Stimulated activated memory B cell treated with anti-CD40 and anti-IgM and Interleukin-4, amounts not matched to agents 10 μg/mL and 1 μg/mL and 100 μg/mL, for 72 hours (primary cell): ENCODE data around the gene HMGXB4.

Experiments
- ATAC-seq: fragments of 150-1000 bp; cut with Tn5 transposase; 2 replicates; pipeline ENCODE4 v1.10.0; 2021
- H3K27ac Mint-ChIP-seq: one replicate; pipeline ENCODE4 v1.8.0; 2022; ENCODE audit warnings: mild to moderate bottlenecking, mixed read lengths
- H3K27me3 Mint-ChIP-seq: one replicate; pipeline ENCODE4 v1.8.0; 2022; ENCODE audit warnings: mixed read lengths
- H3K36me3 Mint-ChIP-seq: one replicate; pipeline ENCODE4 v1.8.0; 2022; ENCODE audit warnings: mixed read lengths
- H3K4me1 Mint-ChIP-seq: one replicate; pipeline ENCODE4 v1.8.0; 2022; ENCODE audit warnings: mixed read lengths
- H3K4me3 Mint-ChIP-seq: one replicate; pipeline ENCODE4 v1.8.0; 2022; ENCODE audit warnings: mild to moderate bottlenecking, moderate library complexity, mixed read lengths
- H3K9me3 Mint-ChIP-seq: one replicate; pipeline ENCODE4 v1.8.0; 2022; ENCODE audit warnings: mixed read lengths

HMGXB4 gene, protein sequence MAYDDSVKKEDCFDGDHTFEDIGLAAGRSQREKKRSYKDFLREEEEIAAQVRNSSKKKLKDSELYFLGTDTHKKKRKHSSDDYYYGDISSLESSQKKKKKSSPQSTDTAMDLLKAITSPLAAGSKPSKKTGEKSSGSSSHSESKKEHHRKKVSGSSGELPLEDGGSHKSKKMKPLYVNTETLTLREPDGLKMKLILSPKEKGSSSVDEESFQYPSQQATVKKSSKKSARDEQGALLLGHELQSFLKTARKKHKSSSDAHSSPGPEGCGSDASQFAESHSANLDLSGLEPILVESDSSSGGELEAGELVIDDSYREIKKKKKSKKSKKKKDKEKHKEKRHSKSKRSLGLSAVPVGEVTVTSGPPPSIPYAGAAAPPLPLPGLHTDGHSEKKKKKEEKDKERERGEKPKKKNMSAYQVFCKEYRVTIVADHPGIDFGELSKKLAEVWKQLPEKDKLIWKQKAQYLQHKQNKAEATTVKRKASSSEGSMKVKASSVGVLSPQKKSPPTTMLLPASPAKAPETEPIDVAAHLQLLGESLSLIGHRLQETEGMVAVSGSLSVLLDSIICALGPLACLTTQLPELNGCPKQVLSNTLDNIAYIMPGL

DNA sequence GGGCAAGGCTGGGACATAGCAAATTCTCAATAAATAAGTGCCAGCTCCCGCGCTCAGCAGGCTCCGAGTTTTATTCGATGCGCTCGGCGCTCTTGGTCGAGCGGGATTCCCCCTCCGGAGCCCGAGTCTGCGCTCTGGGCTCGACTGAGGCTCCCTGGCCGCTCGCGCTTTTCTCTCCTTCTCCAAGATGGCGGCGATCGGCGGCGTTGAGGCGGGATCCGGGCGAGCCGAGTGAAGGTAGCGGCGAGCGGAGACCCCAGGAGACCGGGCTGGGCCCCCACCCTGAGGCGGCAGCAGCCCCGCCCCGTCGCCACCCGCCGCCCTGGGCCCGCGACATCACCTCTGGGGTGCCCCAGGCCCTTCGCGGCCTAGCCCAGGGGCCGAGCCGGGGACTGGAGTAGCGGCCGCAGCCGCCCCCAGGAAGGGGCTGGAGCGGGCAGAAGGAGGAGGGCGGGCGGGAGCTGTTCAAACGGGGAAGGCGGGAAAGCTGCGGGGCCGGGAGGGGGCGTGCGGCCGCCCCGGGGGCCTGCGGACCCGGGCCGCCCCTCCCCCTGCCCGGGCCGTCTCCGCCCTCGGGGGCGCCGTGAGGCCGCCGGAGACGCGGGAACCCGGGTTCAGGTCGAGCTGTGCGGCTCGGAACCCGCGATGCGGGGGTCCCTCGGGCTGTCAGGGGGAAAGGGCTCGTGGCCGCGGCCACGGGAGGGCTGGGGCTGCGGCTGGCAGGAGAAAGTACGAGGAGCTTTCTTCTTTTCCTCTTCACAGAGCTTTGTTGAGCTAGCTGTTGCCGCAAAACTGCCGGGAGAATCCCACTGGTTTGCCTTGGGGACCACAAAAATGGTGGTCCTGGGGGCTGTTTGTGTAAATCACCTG lies at the start of gene HMGXB4:
Gene HMGXB4 (plus strand): TSS at position 173 of the 870 bp plus-strand sequence. CDS start 4,898 bp downstream, outside the sequence.
- H3K27me3 Mint-ChIP-seq, result no peaks in the 10 kb centered on the region
- H3K4me1 Mint-ChIP-seq, result peaks cover 27% of the 10 kb centered on the region
- H3K36me3 Mint-ChIP-seq, result peaks cover 18% of the 10 kb centered on the region
- H3K4me3 Mint-ChIP-seq, result peak within 1 kb of the TSS; percentile 91
- H3K9me3 Mint-ChIP-seq, result no peaks in the 10 kb centered on the region
- peak; percentile 94 for ATAC-seq
- peak within 1 kb of the TSS; percentile 92 for H3K27ac Mint-ChIP-seq

DNA sequence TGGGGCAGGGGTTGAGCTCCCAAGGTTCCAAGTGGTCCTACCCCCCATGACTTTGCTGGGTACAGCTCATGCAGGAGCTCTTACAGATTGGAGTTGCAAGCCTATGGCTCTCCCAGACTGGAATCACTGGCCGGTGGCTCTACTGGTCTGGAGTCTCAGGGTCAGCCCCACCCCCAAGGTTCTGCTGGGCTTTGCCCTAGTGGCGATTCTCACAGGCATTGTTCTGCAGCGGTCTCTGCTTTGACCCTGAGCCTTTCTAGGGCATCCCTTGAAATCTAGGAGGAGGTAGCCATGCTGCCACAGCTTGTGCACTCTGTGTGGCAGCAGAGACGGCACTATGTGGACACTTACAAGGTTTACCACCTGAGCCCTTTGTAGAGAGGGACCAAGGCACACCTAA lies 49.3 kb upstream of the HMGXB4 start:
- H3K36me3 Mint-ChIP-seq, result no peaks in the 10 kb centered on the region

DNA sequence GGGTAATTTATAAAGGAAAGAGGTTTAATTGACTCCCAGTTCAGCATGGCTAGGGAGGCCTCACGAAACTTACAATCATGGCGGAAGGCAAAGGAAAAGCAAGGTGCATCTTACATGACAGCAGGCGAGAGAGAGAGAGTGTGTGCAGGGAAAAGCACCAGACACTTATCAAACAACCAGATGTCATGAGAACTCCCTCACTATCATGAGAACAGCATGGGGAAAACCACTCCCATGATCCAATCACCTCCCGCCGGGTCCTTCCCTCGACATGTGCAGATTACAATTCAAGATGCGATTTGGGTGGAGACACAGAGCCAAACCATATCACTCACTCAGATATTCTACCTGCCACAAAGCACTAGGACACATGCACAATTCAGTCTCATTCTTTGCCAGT lies 48.1 kb upstream of the HMGXB4 start:
- ATAC-seq, result no peak
- no peaks in the 10 kb centered on the region for H3K36me3 Mint-ChIP-seq
- no peak overlapping the region for H3K27ac Mint-ChIP-seq
- H3K27me3 Mint-ChIP-seq, result peaks cover 18% of the 10 kb centered on the region
- peaks cover 5% of the 10 kb centered on the region for H3K9me3 Mint-ChIP-seq
- no peaks in the 10 kb centered on the region for H3K4me1 Mint-ChIP-seq
- no peak overlapping the region for H3K4me3 Mint-ChIP-seq

More for the DNA sequence above, 49.3 kb upstream of the HMGXB4 start:
- Mint-ChIP-seq H3K27ac (no peak overlapping the region), H3K4me3 (no peak overlapping the region), H3K27me3 (peaks cover 18% of the 10 kb centered on the region), H3K4me1 (no peaks in the 10 kb centered on the region), H3K9me3 (no peaks in the 10 kb centered on the region)
- no peak for ATAC-seq

DNA sequence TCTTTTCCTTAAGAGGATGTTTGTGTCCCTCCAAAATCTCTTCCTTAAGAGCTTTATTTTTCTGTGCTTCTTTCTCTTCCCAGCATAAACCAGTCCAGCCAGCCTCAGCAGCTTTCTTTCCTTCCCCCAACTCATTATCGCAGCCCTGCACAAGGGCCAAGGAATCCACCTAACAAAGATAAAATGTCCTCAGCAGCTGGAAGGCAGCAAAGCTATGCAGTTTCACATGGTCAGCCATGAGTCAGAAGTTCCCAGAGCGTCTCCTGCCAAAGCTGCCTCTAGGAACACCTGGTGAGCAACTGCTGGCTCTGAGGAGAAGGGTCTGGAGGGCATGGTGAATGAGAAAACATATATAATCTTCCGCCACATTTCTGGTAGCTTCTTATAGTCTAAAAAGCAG lies 45.3 kb upstream of the HMGXB4 start:
- no peaks in the 10 kb centered on the region for H3K36me3 Mint-ChIP-seq
- H3K27me3 Mint-ChIP-seq, result peaks cover 18% of the 10 kb centered on the region
- H3K4me3 Mint-ChIP-seq, result no peak overlapping the region
- H3K27ac Mint-ChIP-seq, result no peak overlapping the region
- no peaks in the 10 kb centered on the region for H3K4me1 Mint-ChIP-seq
- peaks cover 6% of the 10 kb centered on the region for H3K9me3 Mint-ChIP-seq
- ATAC-seq, result no peak

DNA sequence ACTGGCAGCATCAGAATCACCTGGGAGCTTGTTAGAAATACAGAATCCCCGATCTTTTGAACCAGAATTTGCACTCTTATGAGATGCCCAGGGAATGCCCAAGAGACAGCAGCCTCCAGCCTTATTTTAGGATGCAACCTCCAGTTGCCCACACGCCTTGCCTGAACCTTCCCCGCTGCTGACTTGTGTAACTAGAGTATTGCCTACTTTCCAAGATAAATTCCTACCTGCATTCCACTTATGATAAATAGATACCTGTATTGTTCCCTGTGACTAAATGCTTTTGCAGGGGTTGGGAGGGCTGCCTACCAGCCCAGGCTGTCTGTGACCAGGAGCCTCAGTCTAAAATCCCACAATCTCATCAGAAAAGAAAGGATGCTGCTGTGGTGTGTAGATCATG lies 44.3 kb upstream of the HMGXB4 start:
- ATAC-seq, result no peak
- H3K4me1 Mint-ChIP-seq, result no peaks in the 10 kb centered on the region
- H3K27me3 Mint-ChIP-seq, result peaks cover 11% of the 10 kb centered on the region
- no peak overlapping the region for H3K4me3 Mint-ChIP-seq
- H3K36me3 Mint-ChIP-seq, result no peaks in the 10 kb centered on the region
- H3K9me3 Mint-ChIP-seq, result peaks cover 6% of the 10 kb centered on the region
- no peak overlapping the region for H3K27ac Mint-ChIP-seq

DNA sequence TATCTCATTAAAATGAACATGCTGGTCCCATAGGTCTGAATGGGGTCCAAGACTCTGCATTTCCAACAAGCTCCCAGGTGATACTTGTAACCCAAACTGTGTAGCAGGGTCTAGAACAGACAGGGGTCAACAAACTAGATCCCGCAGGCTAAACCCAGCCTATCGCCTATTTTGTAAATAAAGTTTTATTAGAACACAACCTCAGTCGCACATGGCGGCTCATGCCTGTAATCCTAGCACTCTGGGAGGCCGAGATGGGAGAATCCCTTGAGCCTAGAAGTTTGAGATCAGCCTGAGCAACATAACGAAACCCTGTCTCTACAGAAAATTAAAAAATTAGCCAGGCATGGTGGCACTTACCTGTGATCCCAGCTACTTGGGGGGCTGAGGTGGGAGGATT lies 42.3 kb upstream of the HMGXB4 start:
- H3K27me3 Mint-ChIP-seq, result peaks cover 11% of the 10 kb centered on the region
- ATAC-seq, result no peak
- no peak overlapping the region for H3K4me3 Mint-ChIP-seq
- H3K9me3 Mint-ChIP-seq, result peaks cover 6% of the 10 kb centered on the region
- no peak overlapping the region for H3K27ac Mint-ChIP-seq
- no peaks in the 10 kb centered on the region for H3K4me1 Mint-ChIP-seq
- no peaks in the 10 kb centered on the region for H3K36me3 Mint-ChIP-seq

DNA sequence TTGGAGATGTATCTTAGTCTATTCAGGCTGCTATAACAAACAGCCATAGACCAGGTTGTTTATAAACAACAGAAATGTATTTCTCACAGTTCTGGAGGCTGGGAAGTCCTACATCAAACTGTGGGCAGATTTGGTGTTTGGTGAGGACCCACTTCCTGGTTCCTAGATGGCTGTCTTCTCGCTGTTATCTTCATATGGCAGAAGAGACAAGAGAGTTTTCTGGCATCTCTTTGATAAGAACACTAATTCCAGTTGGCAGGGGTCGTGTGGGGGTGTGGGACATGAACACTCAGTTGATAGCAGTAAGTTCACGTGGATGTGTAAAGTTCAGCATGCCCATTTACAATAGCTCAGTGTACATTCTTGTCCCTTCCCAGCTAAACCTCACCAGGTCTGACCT lies 41.3 kb upstream of the HMGXB4 start:
- H3K4me1 Mint-ChIP-seq, result no peaks in the 10 kb centered on the region
- H3K9me3 Mint-ChIP-seq, result peaks cover 6% of the 10 kb centered on the region
- peaks cover 7% of the 10 kb centered on the region for H3K27me3 Mint-ChIP-seq
- no peak for ATAC-seq
- no peak overlapping the region for H3K4me3 Mint-ChIP-seq
- H3K36me3 Mint-ChIP-seq, result no peaks in the 10 kb centered on the region
- no peak overlapping the region for H3K27ac Mint-ChIP-seq

DNA sequence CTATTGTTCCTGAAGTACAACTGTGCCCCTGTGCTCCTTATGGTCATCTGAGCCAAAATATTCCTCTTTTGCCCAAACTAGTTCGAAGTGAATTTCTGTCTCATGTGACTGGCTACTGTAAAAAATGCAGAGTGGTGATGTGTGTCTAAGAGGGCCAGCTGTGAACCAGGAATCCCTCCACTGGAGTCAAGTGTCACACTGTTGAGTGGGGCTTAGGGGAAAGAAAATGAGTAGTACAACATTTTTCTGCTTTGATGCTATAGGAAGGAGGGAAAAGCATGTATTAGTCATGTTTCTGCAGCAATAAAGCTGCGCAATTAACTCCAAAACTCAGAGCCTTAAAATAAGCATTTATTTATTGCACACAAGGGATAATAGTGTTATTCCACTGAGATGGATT lies 39.8 kb upstream of the HMGXB4 start:
- Mint-ChIP-seq H3K36me3 (no peaks in the 10 kb centered on the region), H3K27me3 (peaks cover 4% of the 10 kb centered on the region), H3K27ac (no peak overlapping the region), H3K4me3 (no peak overlapping the region), H3K4me1 (no peaks in the 10 kb centered on the region), H3K9me3 (peaks cover 6% of the 10 kb centered on the region)
- ATAC-seq, result no peak

DNA sequence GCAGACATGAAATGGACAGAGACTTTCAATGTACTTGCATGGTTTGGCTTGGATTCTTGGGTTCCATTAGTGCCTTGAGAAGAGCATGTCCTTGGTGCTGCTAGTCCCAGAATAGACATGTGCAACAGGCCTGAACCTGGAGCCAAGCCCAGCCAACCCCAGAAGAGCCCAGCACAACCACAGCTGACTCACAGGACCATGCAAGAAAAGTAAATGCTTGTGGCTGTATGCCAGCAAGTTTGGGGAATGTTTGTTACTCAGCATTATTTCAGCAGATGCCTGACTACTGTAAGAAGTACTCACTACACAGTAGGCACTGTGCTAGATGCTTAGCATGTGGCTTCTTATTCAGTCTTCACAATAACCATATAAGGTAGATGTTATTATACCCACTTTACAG lies 39.2 kb upstream of the HMGXB4 start:
- no peaks in the 10 kb centered on the region for H3K4me1 Mint-ChIP-seq
- H3K27me3 Mint-ChIP-seq, result peaks cover 9% of the 10 kb centered on the region
- H3K27ac Mint-ChIP-seq, result no peak overlapping the region
- H3K9me3 Mint-ChIP-seq, result peaks cover 6% of the 10 kb centered on the region
- no peaks in the 10 kb centered on the region for H3K36me3 Mint-ChIP-seq
- ATAC-seq, result no peak
- no peak overlapping the region for H3K4me3 Mint-ChIP-seq

DNA sequence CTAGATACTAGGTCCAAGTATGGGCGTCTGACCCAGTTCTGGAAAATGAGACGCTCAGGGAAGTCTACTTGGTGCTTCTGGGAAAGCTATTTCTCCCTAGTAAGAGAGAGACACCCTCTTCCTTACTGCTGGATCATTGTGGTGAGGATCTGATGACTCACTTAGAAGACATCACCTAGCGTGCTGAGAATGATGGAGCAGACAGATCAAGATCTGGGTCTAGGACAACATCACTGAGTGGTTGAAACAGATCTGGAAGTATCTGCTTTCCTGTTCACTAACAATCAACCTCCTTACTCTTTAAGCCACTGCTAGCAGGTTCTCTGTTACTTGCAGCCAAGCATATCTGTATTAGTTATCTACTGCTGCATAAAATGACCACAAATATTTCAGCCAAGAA lies 38.3 kb upstream of the HMGXB4 start:
- peaks cover 9% of the 10 kb centered on the region for H3K27me3 Mint-ChIP-seq
- ATAC-seq, result no peak
- no peak overlapping the region for H3K4me3 Mint-ChIP-seq
- no peak overlapping the region for H3K27ac Mint-ChIP-seq
- H3K36me3 Mint-ChIP-seq, result no peaks in the 10 kb centered on the region
- no peaks in the 10 kb centered on the region for H3K4me1 Mint-ChIP-seq
- peaks cover 3% of the 10 kb centered on the region for H3K9me3 Mint-ChIP-seq

DNA sequence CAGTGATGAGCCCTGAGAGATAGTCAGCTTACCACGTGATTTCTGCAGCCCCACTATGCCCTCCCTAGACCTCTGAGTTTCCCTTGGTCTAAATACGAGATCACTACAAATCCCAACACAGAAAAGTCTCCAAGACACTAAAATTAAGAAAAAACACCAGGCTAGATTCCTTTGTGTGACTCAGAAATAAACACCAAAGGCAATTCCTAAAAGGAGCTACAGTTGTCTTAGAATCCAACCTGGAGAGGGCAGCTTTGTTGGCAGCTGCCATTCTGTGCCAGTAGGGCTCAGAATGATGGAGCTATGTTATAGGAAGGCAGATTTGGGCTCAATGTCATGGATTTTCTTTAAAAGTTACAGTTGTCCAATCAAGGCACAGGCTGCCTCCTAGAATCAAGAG lies 37.1 kb upstream of the HMGXB4 start:
- H3K9me3 Mint-ChIP-seq, result no peaks in the 10 kb centered on the region
- no peak overlapping the region for H3K27ac Mint-ChIP-seq
- no peaks in the 10 kb centered on the region for H3K4me1 Mint-ChIP-seq
- H3K36me3 Mint-ChIP-seq, result no peaks in the 10 kb centered on the region
- ATAC-seq, result no peak
- peaks cover 19% of the 10 kb centered on the region for H3K27me3 Mint-ChIP-seq
- H3K4me3 Mint-ChIP-seq, result no peak overlapping the region

DNA sequence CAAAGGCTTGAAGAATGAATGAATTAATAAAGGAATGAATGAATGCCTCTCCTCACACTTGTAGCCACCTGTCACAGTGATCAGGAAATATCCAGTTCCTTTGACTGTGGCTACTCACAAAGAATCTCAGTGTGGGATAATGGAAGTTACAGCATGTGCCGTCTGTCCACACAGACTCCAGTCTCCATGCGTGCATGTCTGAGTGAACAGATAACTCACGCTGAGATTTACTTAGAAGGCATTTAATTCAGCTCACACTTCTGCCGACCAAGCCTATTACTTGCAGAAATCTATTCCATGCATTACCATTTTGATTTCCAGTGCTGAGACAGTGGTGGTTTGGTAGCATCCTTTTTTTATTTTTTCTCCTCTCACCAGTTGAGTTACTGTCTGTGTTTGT lies 32.3 kb upstream of the HMGXB4 start:
- peaks cover 31% of the 10 kb centered on the region for H3K27me3 Mint-ChIP-seq
- peaks cover 3% of the 10 kb centered on the region for H3K9me3 Mint-ChIP-seq
- no peak overlapping the region for H3K4me3 Mint-ChIP-seq
- no peak for ATAC-seq
- no peaks in the 10 kb centered on the region for H3K4me1 Mint-ChIP-seq
- H3K36me3 Mint-ChIP-seq, result no peaks in the 10 kb centered on the region
- H3K27ac Mint-ChIP-seq, result no peak overlapping the region

DNA sequence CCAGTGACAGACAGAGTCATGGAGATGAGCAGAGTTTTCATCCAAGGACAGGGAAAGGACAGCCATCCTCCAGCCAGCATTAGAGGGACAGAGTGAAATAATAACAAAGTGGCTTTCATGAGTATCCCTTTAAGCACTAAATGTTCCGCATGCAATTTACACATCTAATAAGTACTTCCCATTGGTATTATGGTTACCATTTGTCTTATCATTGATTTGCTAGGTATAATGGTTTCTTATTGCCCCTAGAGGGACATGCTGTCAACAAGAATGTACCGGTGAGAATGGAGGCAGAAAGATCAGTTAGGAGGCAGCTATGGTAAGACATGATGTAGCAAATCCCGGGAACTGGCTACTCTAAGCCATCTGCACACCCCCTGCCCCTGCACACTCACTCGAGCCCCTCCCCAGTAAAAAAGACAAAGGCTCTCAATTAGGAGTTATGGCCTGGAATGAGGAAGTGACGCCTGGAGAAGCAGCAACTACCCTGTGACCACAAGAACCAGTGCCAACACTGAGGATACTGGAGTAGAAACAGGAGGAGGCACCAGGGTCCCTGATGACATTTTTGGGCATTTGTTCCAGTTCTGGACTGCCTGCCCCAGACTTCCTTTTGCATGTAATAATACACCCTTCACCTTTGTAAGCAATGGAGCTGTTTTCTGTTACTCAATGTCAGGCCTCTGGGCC lies 30.2 kb upstream of the HMGXB4 start:
- Mint-ChIP-seq H3K4me3 (no peak overlapping the region), H3K4me1 (peaks cover 9% of the 10 kb centered on the region), H3K27ac (no peak overlapping the region), H3K9me3 (peaks cover 3% of the 10 kb centered on the region), H3K27me3 (peaks cover 43% of the 10 kb centered on the region), H3K36me3 (no peaks in the 10 kb centered on the region)
- no peak for ATAC-seq

DNA sequence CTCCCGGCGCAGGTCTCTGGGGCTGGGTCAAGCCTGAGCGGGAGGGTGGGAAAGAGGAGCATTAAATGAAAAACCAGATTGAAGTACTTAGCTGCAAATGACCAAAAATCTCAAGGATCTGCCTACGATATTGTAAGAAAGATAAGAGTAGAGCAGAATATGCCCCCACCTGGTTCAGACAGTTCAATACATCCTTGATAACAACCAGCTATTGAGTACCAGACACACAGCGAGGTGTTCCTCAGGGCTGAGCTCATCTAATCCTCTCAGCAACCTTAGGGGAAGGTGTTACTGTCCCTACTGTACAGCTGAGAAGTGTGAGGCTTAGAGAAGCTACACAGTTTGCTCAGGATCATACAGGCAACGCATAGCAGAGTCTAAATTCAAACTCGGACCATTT lies 27.4 kb upstream of the HMGXB4 start:
- Mint-ChIP-seq H3K4me1 (peaks cover 9% of the 10 kb centered on the region), H3K27ac (no peak overlapping the region), H3K9me3 (peaks cover 3% of the 10 kb centered on the region), H3K36me3 (no peaks in the 10 kb centered on the region), H3K27me3 (peaks cover 28% of the 10 kb centered on the region), H3K4me3 (no peak overlapping the region)
- no peak for ATAC-seq

DNA sequence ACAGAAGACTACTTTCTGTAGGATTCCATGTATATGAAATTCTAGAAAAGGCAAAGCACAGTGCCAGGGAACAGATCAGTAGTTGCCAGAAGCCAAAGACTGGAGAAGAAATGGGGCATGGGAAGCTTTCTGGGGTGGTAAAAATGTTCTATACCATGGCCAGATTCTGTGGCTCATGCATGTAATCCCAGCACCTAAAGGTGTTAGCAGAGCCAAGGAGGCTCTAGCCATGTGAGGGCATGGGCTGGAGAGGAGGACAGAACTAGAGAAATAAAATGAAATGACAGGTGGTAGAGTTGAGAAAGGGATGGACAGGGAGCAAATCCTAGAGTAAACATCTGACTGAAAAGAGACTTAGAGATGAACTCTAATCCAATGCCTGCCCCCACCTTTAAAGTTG lies 26.9 kb upstream of the HMGXB4 start:
- Mint-ChIP-seq H3K27ac (no peak overlapping the region), H3K9me3 (peaks cover 3% of the 10 kb centered on the region), H3K27me3 (peaks cover 23% of the 10 kb centered on the region), H3K4me1 (peaks cover 9% of the 10 kb centered on the region), H3K4me3 (peak overlapping the region; percentile 1), H3K36me3 (no peaks in the 10 kb centered on the region)
- no peak for ATAC-seq
